Mesendoderm (in vitro differentiated cells): Measurements from ENCODE around the gene SUFU.

ENCODE experiments used
- DNase-seq: peaks from one replicate; pipeline ENCODE4 v3.0.0; 2013
- H2AK5ac ChIP-seq: 2 replicates; pipeline ENCODE4 v1.6.1; 2013; ENCODE audit warnings: low read length, inconsistent platforms
- H2BK120ac ChIP-seq: 2 replicates; pipeline ENCODE4 v1.6.1; 2013; ENCODE audit warnings: low read depth, mild to moderate bottlenecking, low read length, moderate library complexity, mixed read lengths
- H2BK15ac ChIP-seq: replicated peaks from 2 replicates; pipeline ENCODE4 v1.6.1; 2013; ENCODE audit warnings: low read depth, mild to moderate bottlenecking, moderate library complexity
- H2BK5ac ChIP-seq: 2 replicates; pipeline ENCODE4 v1.6.1; 2013; ENCODE audit warnings: low read length, inconsistent platforms
- H3K18ac ChIP-seq: 2 replicates; pipeline ENCODE4 v1.6.1; 2013; ENCODE audit warnings: mild to moderate bottlenecking, low read length, mixed read lengths
- H3K23ac ChIP-seq: one replicate; pipeline ENCODE4 v1.6.1; 2013; ENCODE audit warnings: low read length
- H3K27ac ChIP-seq: 2 replicates; pipeline ENCODE4 v1.5.1; 2013; ENCODE audit warnings: low read depth, mild to moderate bottlenecking, inconsistent platforms, low read length, moderate library complexity
- H3K27me3 ChIP-seq: 2 replicates; pipeline ENCODE4 v1.6.1; 2013; ENCODE audit warnings: low read length, control low read depth, mild to moderate bottlenecking, inconsistent platforms; ENCODE audit not compliant: insufficient read depth, poor library complexity
- H3K36me3 ChIP-seq: 2 replicates; pipeline ENCODE4 v1.6.1; 2013; ENCODE audit warnings: low read length, inconsistent platforms; ENCODE audit not compliant: control insufficient read depth, insufficient read depth
- H3K4ac ChIP-seq: one replicate; pipeline ENCODE4 v1.6.1; 2013; ENCODE audit warnings: low read depth, mild to moderate bottlenecking, low read length, moderate library complexity
- H3K4me1 ChIP-seq: 2 replicates; pipeline ENCODE4 v1.6.1; 2013; ENCODE audit warnings: low read depth, low read length, inconsistent platforms; ENCODE audit not compliant: control insufficient read depth
- H3K4me2 ChIP-seq: 2 replicates; pipeline ENCODE4 v1.6.1; 2013; ENCODE audit warnings: low read length
- H3K4me3 ChIP-seq: 2 replicates; pipeline ENCODE4 v1.5.1; 2013; ENCODE audit warnings: mild to moderate bottlenecking, low read length
- H3K56ac ChIP-seq: one replicate; pipeline ENCODE4 v1.6.1; 2013; ENCODE audit warnings: low read length
- H3K79me1 ChIP-seq: 2 replicates; pipeline ENCODE4 v1.6.1; 2013; ENCODE audit warnings: low read length, inconsistent platforms
- H3K79me2 ChIP-seq: 2 replicates; pipeline ENCODE4 v1.6.1; 2013; ENCODE audit warnings: mild to moderate bottlenecking, low read length; ENCODE audit not compliant: control insufficient read depth, insufficient read depth
- H3K9ac ChIP-seq: 2 replicates; pipeline ENCODE4 v1.6.1; 2013; ENCODE audit warnings: low read length, inconsistent platforms
- H4K5ac ChIP-seq: one replicate; pipeline ENCODE4 v1.6.1; 2013; ENCODE audit warnings: low read length
- H4K8ac ChIP-seq: one replicate; pipeline ENCODE4 v1.6.1; 2013; ENCODE audit warnings: low read depth, mild to moderate bottlenecking, control low read depth, low read length, moderate library complexity
- WGBS: extraction: QIAGEN DNeasy Blood & Tissue Kit; methylation state at CpG from one replicate; pipeline ENCODE4 v1.1.7; 2013; ENCODE audit warnings: low lambda C conversion rate, missing lambda C conversion rate; ENCODE audit not compliant: insufficient coverage; ENCODE audit errors: extremely low coverage; 5-methylcytosine and 5-hydroxymethylcytosine counted together

Gene SUFU

DNA sequence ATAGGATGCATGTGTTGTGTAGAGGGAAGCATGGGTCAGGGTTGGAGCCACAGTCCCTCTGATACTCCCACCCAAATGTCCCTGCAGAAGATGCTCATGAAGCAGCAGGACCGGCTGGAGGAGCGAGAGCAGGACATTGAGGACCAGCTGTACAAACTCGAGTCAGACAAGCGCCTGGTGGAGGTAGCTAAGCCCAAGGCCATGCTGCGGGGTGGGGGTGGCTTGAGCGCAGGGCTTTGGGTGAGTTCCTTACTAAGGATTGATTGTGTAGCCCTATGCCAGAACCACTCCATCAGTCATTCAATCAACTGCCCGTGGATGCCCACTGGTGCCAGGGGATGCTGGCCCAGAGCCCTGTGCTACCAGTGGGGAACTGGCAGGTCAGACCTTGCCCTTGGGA is 150.8 kb downstream of the SUFU start:
- H3K9ac ChIP-seq = no peak overlapping the region
- H2AK5ac ChIP-seq = no peak overlapping the region
- H4K5ac ChIP-seq = no peak overlapping the region
- H3K23ac ChIP-seq = no peak overlapping the region
- H3K4me1 ChIP-seq = peaks cover 4% of the 10 kb centered on the region
- no CpG with 5 or more reads among the region's 7 CpGs for WGBS
- no peak overlapping the region for H3K4me3 ChIP-seq
- no peak overlapping the region for H3K56ac ChIP-seq
- no peak overlapping the region for H3K27ac ChIP-seq
- H3K4me2 ChIP-seq = no peak overlapping the region
- no peak overlapping the region for H3K4ac ChIP-seq
- no peak overlapping the region for H4K8ac ChIP-seq
- no peak for DNase-seq
- no peaks in the 10 kb centered on the region for H3K27me3 ChIP-seq
- H3K18ac ChIP-seq = no peak overlapping the region
- no peak overlapping the region for H2BK15ac ChIP-seq
- H3K79me2 ChIP-seq = peaks cover 23% of the 10 kb centered on the region
- H2BK120ac ChIP-seq = no peak overlapping the region
- peaks cover 15% of the 10 kb centered on the region for H3K79me1 ChIP-seq
- H2BK5ac ChIP-seq = no peak overlapping the region
- peaks cover 1% of the 10 kb centered on the region for H3K36me3 ChIP-seq

DNA sequence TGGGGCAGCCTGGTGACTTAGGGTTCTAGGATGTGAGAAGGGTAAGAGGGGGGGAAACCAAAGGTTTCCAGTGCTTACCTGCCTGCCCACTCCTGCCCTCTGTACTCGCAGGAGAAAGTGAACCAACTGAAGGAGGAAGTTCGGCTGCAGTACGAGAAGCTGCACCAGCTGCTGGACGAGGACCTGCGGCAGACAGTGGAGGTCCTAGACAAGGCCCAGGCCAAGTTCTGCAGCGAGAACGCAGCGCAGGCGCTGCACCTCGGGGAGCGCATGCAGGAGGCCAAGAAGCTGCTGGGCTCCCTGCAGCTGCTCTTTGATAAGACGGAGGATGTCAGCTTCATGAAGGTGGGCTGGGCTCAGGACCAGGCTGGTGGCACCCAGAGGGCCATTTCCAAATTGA is 151.2 kb downstream of the SUFU start:
- Histone ChIP-seq H3K4ac (no peak overlapping the region), H4K5ac (no peak overlapping the region), H3K79me2 (peaks cover 22% of the 10 kb centered on the region), H2BK120ac (no peak overlapping the region), H3K23ac (no peak overlapping the region), H3K18ac (no peak overlapping the region), H2BK15ac (no peak overlapping the region), H4K8ac (no peak overlapping the region), H3K56ac (no peak overlapping the region), H3K27ac (no peak overlapping the region), H3K4me2 (no peak overlapping the region), H3K4me3 (no peak overlapping the region), H3K9ac (no peak overlapping the region), H3K79me1 (peaks cover 14% of the 10 kb centered on the region), H3K36me3 (peaks cover 1% of the 10 kb centered on the region), H3K4me1 (peaks cover 2% of the 10 kb centered on the region), H2AK5ac (no peak overlapping the region), H3K27me3 (no peaks in the 10 kb centered on the region), H2BK5ac (no peak overlapping the region)
- DNase-seq = no peak
- WGBS = no CpG with 5 or more reads among the region's 12 CpGs

DNA sequence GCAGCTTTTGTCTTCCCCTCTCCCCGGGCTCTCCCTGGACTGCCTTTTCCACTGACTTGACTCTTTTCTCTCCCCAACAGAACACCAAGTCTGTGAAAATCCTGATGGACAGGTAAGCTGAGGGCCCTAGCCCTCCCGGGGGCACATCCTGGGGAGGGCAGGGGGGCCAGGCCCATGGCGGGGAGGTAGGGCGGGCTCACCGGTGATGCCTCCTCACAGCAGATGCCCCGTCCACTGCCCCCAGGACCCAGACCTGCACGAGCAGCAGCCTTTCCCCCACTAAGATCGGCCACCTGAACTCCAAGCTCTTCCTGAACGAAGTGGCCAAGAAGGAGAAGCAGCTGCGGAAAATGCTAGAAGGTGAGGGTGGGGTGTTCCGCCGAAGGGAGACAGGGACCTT is 152.3 kb downstream of the SUFU start:
- DNase-seq = no peak
- H2BK15ac ChIP-seq = no peak overlapping the region
- H3K56ac ChIP-seq = no peak overlapping the region
- no peaks in the 10 kb centered on the region for H3K4me1 ChIP-seq
- no peak overlapping the region for H4K8ac ChIP-seq
- peaks cover 11% of the 10 kb centered on the region for H3K79me1 ChIP-seq
- peaks cover 1% of the 10 kb centered on the region for H3K36me3 ChIP-seq
- no peak overlapping the region for H3K4me2 ChIP-seq
- WGBS = no CpG with 5 or more reads among the region's 12 CpGs
- no peak overlapping the region for H2BK120ac ChIP-seq
- no peak overlapping the region for H3K27ac ChIP-seq
- H3K79me2 ChIP-seq = peaks cover 15% of the 10 kb centered on the region
- H2AK5ac ChIP-seq = no peak overlapping the region
- H3K4me3 ChIP-seq = no peak overlapping the region
- no peak overlapping the region for H4K5ac ChIP-seq
- no peaks in the 10 kb centered on the region for H3K27me3 ChIP-seq
- no peak overlapping the region for H3K9ac ChIP-seq
- no peak overlapping the region for H3K4ac ChIP-seq
- no peak overlapping the region for H3K18ac ChIP-seq
- H3K23ac ChIP-seq = no peak overlapping the region
- H2BK5ac ChIP-seq = no peak overlapping the region

DNA sequence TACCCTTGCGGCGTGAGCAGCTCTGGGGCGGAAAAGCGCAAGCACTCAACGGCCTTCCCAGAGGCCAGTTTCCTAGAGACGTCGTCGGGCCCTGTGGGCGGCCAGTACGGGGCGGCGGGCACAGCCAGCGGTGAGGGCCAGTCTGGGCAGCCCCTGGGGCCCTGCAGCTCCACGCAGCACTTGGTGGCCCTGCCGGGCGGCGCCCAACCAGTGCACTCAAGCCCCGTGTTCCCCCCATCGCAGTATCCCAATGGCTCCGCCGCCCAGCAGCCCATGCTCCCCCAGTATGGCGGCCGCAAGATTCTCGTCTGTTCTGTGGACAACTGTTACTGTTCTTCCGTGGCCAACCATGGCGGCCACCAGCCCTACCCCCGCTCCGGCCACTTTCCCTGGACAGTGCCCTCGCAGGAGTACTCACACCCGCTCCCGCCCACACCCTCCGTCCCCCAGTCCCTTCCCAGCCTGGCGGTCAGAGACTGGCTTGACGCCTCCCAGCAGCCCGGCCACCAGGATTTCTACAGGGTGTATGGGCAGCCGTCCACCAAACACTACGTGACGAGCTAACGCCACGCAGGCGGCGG is 153.1 kb downstream of the SUFU start:
- Histone ChIP-seq H3K4ac (no peak overlapping the region), H3K4me2 (no peak overlapping the region), H3K79me1 (peaks cover 7% of the 10 kb centered on the region), H2AK5ac (no peak overlapping the region), H2BK15ac (no peak overlapping the region), H3K23ac (no peak overlapping the region), H3K9ac (no peak overlapping the region), H3K27me3 (no peaks in the 10 kb centered on the region), H3K4me1 (no peaks in the 10 kb centered on the region), H4K8ac (no peak overlapping the region), H3K56ac (no peak overlapping the region), H3K79me2 (peaks cover 6% of the 10 kb centered on the region), H4K5ac (no peak overlapping the region), H3K36me3 (peaks cover 1% of the 10 kb centered on the region), H2BK5ac (no peak overlapping the region), H3K4me3 (no peak overlapping the region), H2BK120ac (no peak overlapping the region), H3K18ac (no peak overlapping the region), H3K27ac (no peak overlapping the region)
- WGBS = no CpG with 5 or more reads among the region's 42 CpGs
- no peak for DNase-seq

DNA sequence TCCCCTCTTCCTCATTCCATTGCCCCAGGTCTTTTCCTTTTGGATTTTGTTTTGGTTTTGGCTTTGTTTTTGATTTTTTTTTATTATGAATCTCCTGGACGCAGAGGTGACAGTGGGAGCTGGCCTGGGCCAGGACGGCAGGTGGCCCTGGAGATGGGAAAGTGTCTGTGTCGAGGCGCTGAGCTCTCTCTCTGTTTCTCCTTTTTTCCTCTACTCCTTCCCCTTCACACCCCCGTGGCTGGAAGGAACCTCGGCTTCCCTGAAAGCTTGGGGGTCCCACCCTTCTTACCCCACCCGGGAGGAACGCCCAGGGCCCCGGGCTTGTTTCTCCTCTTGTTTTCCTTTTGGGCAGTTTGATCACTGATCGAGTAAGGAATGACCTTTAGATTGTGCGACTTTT is 153.7 kb downstream of the SUFU start:
- no peak overlapping the region for H3K4me2 ChIP-seq
- no peak overlapping the region for H2BK15ac ChIP-seq
- H3K18ac ChIP-seq = no peak overlapping the region
- H3K4me1 ChIP-seq = no peaks in the 10 kb centered on the region
- H3K23ac ChIP-seq = no peak overlapping the region
- H3K9ac ChIP-seq = no peak overlapping the region
- no peak overlapping the region for H4K8ac ChIP-seq
- H2BK120ac ChIP-seq = no peak overlapping the region
- no peak overlapping the region for H2AK5ac ChIP-seq
- H3K79me2 ChIP-seq = peaks cover under 1% of the 10 kb centered on the region
- H3K4me3 ChIP-seq = no peak overlapping the region
- no peak for DNase-seq
- peaks cover 4% of the 10 kb centered on the region for H3K79me1 ChIP-seq
- WGBS = no CpG with 5 or more reads among the region's 11 CpGs
- no peak overlapping the region for H2BK5ac ChIP-seq
- H3K56ac ChIP-seq = no peak overlapping the region
- no peaks in the 10 kb centered on the region for H3K27me3 ChIP-seq
- H3K36me3 ChIP-seq = peaks cover 1% of the 10 kb centered on the region
- H3K4ac ChIP-seq = no peak overlapping the region
- no peak overlapping the region for H3K27ac ChIP-seq
- no peak overlapping the region for H4K5ac ChIP-seq
